B cell (primary cell): Measurements from ENCODE around the gene IL1RAP. TPM values are rescaled to one million over a fixed set of nuclear protein-coding genes. Genes with fewer than 3 reads are reported as not detected.

Experiments used
- ATAC-seq: fragments of 200-7000 bp; cut with Tn5 transposase; one replicate; pipeline ENCODE4 v1.10.0; 2021; ENCODE audit warnings: low read depth, mild to moderate bottlenecking, moderate number of reproducible peaks, moderate library complexity
- CTCF ChIA-PET: fragments of 350-600 bp; sonication (Branson Sonifier 250); formaldehyde crosslinking; loops from one replicate; lab custom pipeline; 2021; ENCODE audit warnings: antibody characterized with exemption, inconsistent platforms; lab: Charles Lee
- POLR2A ChIA-PET: fragments of 350-600 bp; sonication (Branson Sonifier 250); formaldehyde crosslinking; loops from one replicate; lab custom pipeline; 2021; ENCODE audit warnings: antibody characterized with exemption; lab: Charles Lee
- DNase-seq: peaks from one replicate; pipeline ENCODE4 v3.0.0; 2013
- H2AFZ ChIP-seq: 2 replicates; pipeline ENCODE4 v1.6.1; 2012; ENCODE audit warnings: mild to moderate bottlenecking, low read depth, low read length; ENCODE audit not compliant: insufficient read depth, poor library complexity, severe bottlenecking
- H3K27ac ChIP-seq, 2 donors: 1 replicate in 1 of 2; 2 replicates in 1 of 2; pipeline ENCODE4 v1.5.1; 2012 to 2013; ENCODE audit warnings: low read length in 2 of 2, mild to moderate bottlenecking in 2 of 2, moderate library complexity in 1 of 2
- H3K27me3 ChIP-seq, 4 experiments: fragments of 200-600 bp in 1 of 4; sonication (generic) in 1 of 4; replicated peaks in 1 of 4; 1 replicate in 2 of 4; 2 replicates in 2 of 4; pipeline versions ENCODE4 v1.6.1 to v1.7.0; 2013 to 2016; ENCODE audit warnings: low read length in 3 of 4, mild to moderate bottlenecking in 2 of 4, mixed read lengths in 1 of 4, moderate library complexity in 1 of 4; ENCODE audit not compliant: insufficient read depth in 4 of 4, control insufficient read depth in 3 of 4; ENCODE audit errors: control extremely low read depth in 1 of 4
- H3K36me3 ChIP-seq, 2 experiments: replicated peaks in 1 of 2; 1 replicate in 1 of 2; 2 replicates in 1 of 2; pipeline versions ENCODE4 v1.6.1 to v1.7.1; 2013; ENCODE audit warnings: low read length in 1 of 2; ENCODE audit not compliant: insufficient read depth in 2 of 2, control insufficient read depth in 1 of 2; ENCODE audit errors: control extremely low read depth in 1 of 2, extremely low read depth in 1 of 2
- H3K4me1 ChIP-seq, 2 donors: fragments of 200-600 bp in 1 of 2; sonication (generic) in 1 of 2; 1 replicate in 1 of 2; 2 replicates in 1 of 2; pipeline versions ENCODE4 v1.5.1 to v1.6.1; 2013 to 2017; ENCODE audit warnings: low read length in 2 of 2; ENCODE audit not compliant: control insufficient read depth in 2 of 2, insufficient read depth in 2 of 2
- H3K4me2 ChIP-seq: replicated peaks from 2 replicates; pipeline ENCODE3; 2012; ENCODE audit warnings: mild to moderate bottlenecking, low read depth, low read length; ENCODE audit not compliant: poor library complexity, severe bottlenecking
- H3K4me3 ChIP-seq, 5 experiments: fragments of 200-600 bp in 1 of 5; sonication (generic) in 1 of 5; 1 replicate in 3 of 5; 2 replicates in 2 of 5; pipeline versions ENCODE4 v1.5.1 to v1.7.0; 2011 to 2016; ENCODE audit warnings: low read length in 4 of 5, mild to moderate bottlenecking in 4 of 5, low read depth in 2 of 5, control low read depth in 1 of 5, moderate library complexity in 1 of 5; ENCODE audit not compliant: insufficient read depth in 1 of 5; ENCODE audit errors: control extremely low read depth in 1 of 5, extremely low read depth in 1 of 5
- H3K79me2 ChIP-seq: fragments of 200-600 bp; sonication (generic); one replicate; pipeline ENCODE4 v1.6.0; 2016; ENCODE audit warnings: low read length; ENCODE audit not compliant: control insufficient read depth, insufficient read depth
- H3K9ac ChIP-seq: fragments of 200-600 bp; sonication (generic); 2 replicates; pipeline ENCODE4 v1.6.1; 2017; ENCODE audit warnings: mild to moderate bottlenecking, low read length, moderate library complexity
- H3K9me3 ChIP-seq, 3 donors: one replicate each; pipeline versions ENCODE4 v1.6.1 to v1.7.1; 2013; ENCODE audit warnings: low read length in 2 of 3; ENCODE audit not compliant: control insufficient read depth in 2 of 3, insufficient read depth in 1 of 3; ENCODE audit errors: control extremely low read depth in 1 of 3
- H4K20me1 ChIP-seq: 2 replicates; pipeline ENCODE4 v1.6.0; 2012; ENCODE audit warnings: mild to moderate bottlenecking, low read length; ENCODE audit not compliant: insufficient read depth, control insufficient read depth, poor library complexity, severe bottlenecking
- H3K27ac Mint-ChIP-seq: one replicate; pipeline ENCODE4 v1.8.0; 2021; ENCODE audit warnings: mixed read lengths
- H3K27me3 Mint-ChIP-seq: one replicate; pipeline ENCODE4 v1.8.0; 2021; ENCODE audit warnings: mixed read lengths
- H3K4me1 Mint-ChIP-seq: one replicate; pipeline ENCODE4 v1.8.0; 2021; ENCODE audit warnings: mixed read lengths
- H3K4me3 Mint-ChIP-seq: one replicate; pipeline ENCODE4 v1.8.0; 2021; ENCODE audit warnings: mixed read lengths
- H3K9me3 Mint-ChIP-seq: one replicate; pipeline ENCODE4 v1.8.0; 2022; ENCODE audit warnings: mixed read lengths; ENCODE audit not compliant: insufficient read depth
- CTCF ChIP-seq: fragments of 200-600 bp; IDR thresholded peaks from one replicate; pipeline ENCODE4 v1.8.0; 2022; ENCODE audit warnings: antibody characterized with exemption, mild to moderate bottlenecking
- EZH2 ChIP-seq: IDR thresholded peaks from 2 replicates; pipeline ENCODE4 v1.6.1; 2012; ENCODE audit warnings: borderline replicate concordance, low read depth, mild to moderate bottlenecking, moderate library complexity, low read length; ENCODE audit not compliant: insufficient read depth, poor library complexity, severe bottlenecking
- WGBS: methylation state at CpG from one replicate; pipeline ENCODE4 v1.1.5; 2013; ENCODE audit warnings: missing lambda C conversion rate; ENCODE audit not compliant: insufficient coverage; 5-methylcytosine and 5-hydroxymethylcytosine counted together
- intact Hi-C: fragments of 100-400 bp; cut with micrococcal nuclease; formaldehyde crosslinking; loops from one replicate; pipeline ENCODE4 v1.10.0; 2022
- polyA plus RNA-seq: library from polyadenylated mRNA; depleted of rRNA; stranded (reverse); fragments of >200 nt; gene quantifications from 2 replicates; pipeline ENCODE4 v1.2.3, GENCODE V29; 2012
- total RNA-seq, 2 donors: library from RNA; stranded (reverse); fragments of 120-200 nt in 1 of 2; gene quantifications; 1 replicate in 1 of 2; 2 replicates in 1 of 2; pipeline versions ENCODE4 v1.2.3 to v1.2.4, GENCODE V29; 2013 to 2022

IL1RAP gene
- total and polyA plus RNA-seq, 2 donors (not counting 1 experiment from before 2014, with no cell fraction given): 2.3 to 11.5 TPM

- Mint-ChIP-seq H3K9me3 (no peaks in the 10 kb centered on the region), H3K4me3 (no peak overlapping the region), H3K27me3 (peaks cover 33% of the 10 kb centered on the region), H3K4me1 (peaks cover 4% of the 10 kb centered on the region), H3K27ac (no peak overlapping the region)
- Histone ChIP-seq H3K4me2 (no peak overlapping the region), H3K27ac (no peak overlapping the region), H3K9ac (no peak overlapping the region), H2AFZ (no peak overlapping the region), H3K36me3 (no peaks in the 10 kb centered on the region), H3K27me3 (peaks cover 0 to 10% (median 2%) of the 10 kb centered on the region in 4 experiments), H3K79me2 (no peaks in the 10 kb centered on the region), H3K4me1 (no peaks in the 10 kb centered on the region), H3K9me3 (no peaks in the 10 kb centered on the region), H3K4me3 (no peak overlapping the region), H4K20me1 (no peaks in the 10 kb centered on the region)
- ATAC-seq (no peak), DNase-seq (no peak)
- TF ChIP-seq EZH2 (no peak), CTCF (no peak)
- POLR2A ChIA-PET: no interaction called here
- CTCF ChIA-PET: no interaction called here
- intact Hi-C loops: no loop called here
These were observed 21.8 kb upstream of the IL1RAP start for GRCh38 chr3:190492129-190492528.

- intact Hi-C loops: no loop called here
- no peak overlapping the region for H3K9ac ChIP-seq
- no peak for DNase-seq
- H3K27ac Mint-ChIP-seq: no peak overlapping the region
- no peak overlapping the region for H3K4me3 Mint-ChIP-seq
- H3K79me2 ChIP-seq: no peaks in the 10 kb centered on the region
- no peaks in the 10 kb centered on the region for H4K20me1 ChIP-seq
- H3K4me1 Mint-ChIP-seq: peaks cover 4% of the 10 kb centered on the region
- H3K27ac ChIP-seq: no peak overlapping the region
- CTCF ChIA-PET: no interaction called here
- no peaks in the 10 kb centered on the region for H3K4me1 ChIP-seq
- WGBS: 86% methylated on average over 4 of the region's 4 CpGs
- H2AFZ ChIP-seq: no peak overlapping the region
- H3K4me3 ChIP-seq: no peak overlapping the region
- no peaks in the 10 kb centered on the region for H3K9me3 ChIP-seq
- H3K36me3 ChIP-seq: no peaks in the 10 kb centered on the region
- no peaks in the 10 kb centered on the region for H3K9me3 Mint-ChIP-seq
- no peak overlapping the region for H3K4me2 ChIP-seq
- no peak for TF ChIP-seq EZH2
- no peak for ATAC-seq
- peaks cover 0 to 10% (median 3%) of the 10 kb centered on the region in 4 experiments for H3K27me3 ChIP-seq
- POLR2A ChIA-PET: no interaction called here
- H3K27me3 Mint-ChIP-seq: peaks cover 35% of the 10 kb centered on the region
These were observed 20.9 kb upstream of the IL1RAP start for GRCh38 chr3:190492966-190493365.
